ENCODE measurements around the gene EPS8L2.

DNA sequence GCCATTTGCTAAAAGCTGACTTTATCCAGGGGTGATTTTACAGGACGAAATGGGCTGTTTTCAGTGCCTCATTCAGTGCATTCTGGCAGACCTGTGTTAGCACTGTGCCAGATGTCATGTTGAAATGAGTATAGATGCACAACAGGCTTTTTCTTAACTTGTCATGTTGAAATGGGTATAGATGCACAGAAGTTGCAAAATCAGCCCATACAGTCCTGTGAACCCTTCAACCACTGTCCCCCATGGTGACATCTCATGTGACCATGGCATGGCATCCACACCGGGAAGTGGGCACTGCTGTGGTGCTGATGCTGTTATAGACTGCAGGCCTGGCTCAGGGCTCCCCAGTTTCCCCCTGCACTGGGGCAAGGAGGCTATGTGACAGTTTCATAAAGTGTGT lies 43.7 kb downstream of the EPS8L2 start:
- TF ChIP-seq, protein P1, sequence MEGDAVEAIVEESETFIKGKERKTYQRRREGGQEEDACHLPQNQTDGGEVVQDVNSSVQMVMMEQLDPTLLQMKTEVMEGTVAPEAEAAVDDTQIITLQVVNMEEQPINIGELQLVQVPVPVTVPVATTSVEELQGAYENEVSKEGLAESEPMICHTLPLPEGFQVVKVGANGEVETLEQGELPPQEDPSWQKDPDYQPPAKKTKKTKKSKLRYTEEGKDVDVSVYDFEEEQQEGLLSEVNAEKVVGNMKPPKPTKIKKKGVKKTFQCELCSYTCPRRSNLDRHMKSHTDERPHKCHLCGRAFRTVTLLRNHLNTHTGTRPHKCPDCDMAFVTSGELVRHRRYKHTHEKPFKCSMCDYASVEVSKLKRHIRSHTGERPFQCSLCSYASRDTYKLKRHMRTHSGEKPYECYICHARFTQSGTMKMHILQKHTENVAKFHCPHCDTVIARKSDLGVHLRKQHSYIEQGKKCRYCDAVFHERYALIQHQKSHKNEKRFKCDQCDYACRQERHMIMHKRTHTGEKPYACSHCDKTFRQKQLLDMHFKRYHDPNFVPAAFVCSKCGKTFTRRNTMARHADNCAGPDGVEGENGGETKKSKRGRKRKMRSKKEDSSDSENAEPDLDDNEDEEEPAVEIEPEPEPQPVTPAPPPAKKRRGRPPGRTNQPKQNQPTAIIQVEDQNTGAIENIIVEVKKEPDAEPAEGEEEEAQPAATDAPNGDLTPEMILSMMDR (IDR thresholded peaks at IDR 0.05; ENCODE audit: insufficient read depth, low read depth, low read length): no peak
- no peak for TF ChIP-seq EZH2 (IDR thresholded peaks at IDR 0.05; ENCODE audit: insufficient read depth, low read length)

Data from astrocyte (in vitro differentiated cells and primary cell).